B cell (primary cell): ENCODE measurements around the gene EXOC4. TPM values are rescaled to one million over a fixed set of nuclear protein-coding genes. Genes with fewer than 3 reads are reported as not detected.

ENCODE experiments used
- ATAC-seq: fragments of 200-7000 bp; cut with Tn5 transposase; one replicate; pipeline ENCODE4 v1.10.0; 2021; ENCODE audit warnings: low read depth, mild to moderate bottlenecking, moderate number of reproducible peaks, moderate library complexity
- CTCF ChIA-PET: fragments of 350-600 bp; sonication (Branson Sonifier 250); formaldehyde crosslinking; loops from one replicate; lab custom pipeline; 2021; ENCODE audit warnings: antibody characterized with exemption, inconsistent platforms; lab: Charles Lee
- POLR2A ChIA-PET: fragments of 350-600 bp; sonication (Branson Sonifier 250); formaldehyde crosslinking; loops from one replicate; lab custom pipeline; 2021; ENCODE audit warnings: antibody characterized with exemption; lab: Charles Lee
- DNase-seq: peaks from one replicate; pipeline ENCODE4 v3.0.0; 2013
- H2AFZ ChIP-seq: 2 replicates; pipeline ENCODE4 v1.6.1; 2012; ENCODE audit warnings: mild to moderate bottlenecking, low read depth, low read length; ENCODE audit not compliant: insufficient read depth, poor library complexity, severe bottlenecking
- H3K27ac ChIP-seq, 2 donors: 1 replicate in 1 of 2; 2 replicates in 1 of 2; pipeline ENCODE4 v1.5.1; 2012 to 2013; ENCODE audit warnings: low read length in 2 of 2, mild to moderate bottlenecking in 2 of 2, moderate library complexity in 1 of 2
- H3K27me3 ChIP-seq, 4 experiments: fragments of 200-600 bp in 1 of 4; sonication (generic) in 1 of 4; replicated peaks in 1 of 4; 1 replicate in 2 of 4; 2 replicates in 2 of 4; pipeline versions ENCODE4 v1.6.1 to v1.7.0; 2013 to 2016; ENCODE audit warnings: low read length in 3 of 4, mild to moderate bottlenecking in 2 of 4, mixed read lengths in 1 of 4, moderate library complexity in 1 of 4; ENCODE audit not compliant: insufficient read depth in 4 of 4, control insufficient read depth in 3 of 4; ENCODE audit errors: control extremely low read depth in 1 of 4
- H3K36me3 ChIP-seq, 2 experiments: replicated peaks in 1 of 2; 1 replicate in 1 of 2; 2 replicates in 1 of 2; pipeline versions ENCODE4 v1.6.1 to v1.7.1; 2013; ENCODE audit warnings: low read length in 1 of 2; ENCODE audit not compliant: insufficient read depth in 2 of 2, control insufficient read depth in 1 of 2; ENCODE audit errors: control extremely low read depth in 1 of 2, extremely low read depth in 1 of 2
- H3K4me1 ChIP-seq, 2 donors: fragments of 200-600 bp in 1 of 2; sonication (generic) in 1 of 2; 1 replicate in 1 of 2; 2 replicates in 1 of 2; pipeline versions ENCODE4 v1.5.1 to v1.6.1; 2013 to 2017; ENCODE audit warnings: low read length in 2 of 2; ENCODE audit not compliant: control insufficient read depth in 2 of 2, insufficient read depth in 2 of 2
- H3K4me2 ChIP-seq: replicated peaks from 2 replicates; pipeline ENCODE3; 2012; ENCODE audit warnings: mild to moderate bottlenecking, low read depth, low read length; ENCODE audit not compliant: poor library complexity, severe bottlenecking
- H3K4me3 ChIP-seq, 5 experiments: fragments of 200-600 bp in 1 of 5; sonication (generic) in 1 of 5; 1 replicate in 3 of 5; 2 replicates in 2 of 5; pipeline versions ENCODE4 v1.5.1 to v1.7.0; 2011 to 2016; ENCODE audit warnings: low read length in 4 of 5, mild to moderate bottlenecking in 4 of 5, low read depth in 2 of 5, control low read depth in 1 of 5, moderate library complexity in 1 of 5; ENCODE audit not compliant: insufficient read depth in 1 of 5; ENCODE audit errors: control extremely low read depth in 1 of 5, extremely low read depth in 1 of 5
- H3K79me2 ChIP-seq: fragments of 200-600 bp; sonication (generic); one replicate; pipeline ENCODE4 v1.6.0; 2016; ENCODE audit warnings: low read length; ENCODE audit not compliant: control insufficient read depth, insufficient read depth
- H3K9ac ChIP-seq: fragments of 200-600 bp; sonication (generic); 2 replicates; pipeline ENCODE4 v1.6.1; 2017; ENCODE audit warnings: mild to moderate bottlenecking, low read length, moderate library complexity
- H3K9me3 ChIP-seq, 3 donors: one replicate each; pipeline versions ENCODE4 v1.6.1 to v1.7.1; 2013; ENCODE audit warnings: low read length in 2 of 3; ENCODE audit not compliant: control insufficient read depth in 2 of 3, insufficient read depth in 1 of 3; ENCODE audit errors: control extremely low read depth in 1 of 3
- H4K20me1 ChIP-seq: 2 replicates; pipeline ENCODE4 v1.6.0; 2012; ENCODE audit warnings: mild to moderate bottlenecking, low read length; ENCODE audit not compliant: insufficient read depth, control insufficient read depth, poor library complexity, severe bottlenecking
- H3K27ac Mint-ChIP-seq: one replicate; pipeline ENCODE4 v1.8.0; 2021; ENCODE audit warnings: mixed read lengths
- H3K27me3 Mint-ChIP-seq: one replicate; pipeline ENCODE4 v1.8.0; 2021; ENCODE audit warnings: mixed read lengths
- H3K4me1 Mint-ChIP-seq: one replicate; pipeline ENCODE4 v1.8.0; 2021; ENCODE audit warnings: mixed read lengths
- H3K4me3 Mint-ChIP-seq: one replicate; pipeline ENCODE4 v1.8.0; 2021; ENCODE audit warnings: mixed read lengths
- H3K9me3 Mint-ChIP-seq: one replicate; pipeline ENCODE4 v1.8.0; 2022; ENCODE audit warnings: mixed read lengths; ENCODE audit not compliant: insufficient read depth
- CTCF ChIP-seq: fragments of 200-600 bp; IDR thresholded peaks from one replicate; pipeline ENCODE4 v1.8.0; 2022; ENCODE audit warnings: antibody characterized with exemption, mild to moderate bottlenecking
- EZH2 ChIP-seq: IDR thresholded peaks from 2 replicates; pipeline ENCODE4 v1.6.1; 2012; ENCODE audit warnings: borderline replicate concordance, low read depth, mild to moderate bottlenecking, moderate library complexity, low read length; ENCODE audit not compliant: insufficient read depth, poor library complexity, severe bottlenecking
- WGBS: methylation state at CpG from one replicate; pipeline ENCODE4 v1.1.5; 2013; ENCODE audit warnings: missing lambda C conversion rate; ENCODE audit not compliant: insufficient coverage; 5-methylcytosine and 5-hydroxymethylcytosine counted together
- intact Hi-C: fragments of 100-400 bp; cut with micrococcal nuclease; formaldehyde crosslinking; loops from one replicate; pipeline ENCODE4 v1.10.0; 2022
- polyA plus RNA-seq: library from polyadenylated mRNA; depleted of rRNA; stranded (reverse); fragments of >200 nt; gene quantifications from 2 replicates; pipeline ENCODE4 v1.2.3, GENCODE V29; 2012
- total RNA-seq, 2 donors: library from RNA; stranded (reverse); fragments of 120-200 nt in 1 of 2; gene quantifications; 1 replicate in 1 of 2; 2 replicates in 1 of 2; pipeline versions ENCODE4 v1.2.3 to v1.2.4, GENCODE V29; 2013 to 2022

Gene EXOC4
- total and polyA plus RNA-seq, 2 donors (not counting 1 experiment from before 2014, with no cell fraction given): 16.7 to 135 TPM

- Histone ChIP-seq H3K4me2 (no peak overlapping the region), H3K27me3 (no peaks in the 10 kb centered on the region), H3K36me3 (no peaks in the 10 kb centered on the region), H3K79me2 (no peaks in the 10 kb centered on the region), H3K9me3 (no peaks in the 10 kb centered on the region), H2AFZ (no peak overlapping the region), H3K27ac (no peak overlapping the region), H3K4me3 (no peak overlapping the region), H3K4me1 (no peaks in the 10 kb centered on the region), H3K9ac (no peak overlapping the region), H4K20me1 (no peaks in the 10 kb centered on the region)
- TF ChIP-seq EZH2 (no peak), CTCF (no peak)
- ChIA-PET CTCF (no interaction called here), POLR2A (no interaction called here)
- no peak for ATAC-seq
- intact Hi-C loops: no loop called here
- Mint-ChIP-seq H3K4me1 (no peaks in the 10 kb centered on the region), H3K4me3 (no peak overlapping the region), H3K9me3 (no peaks in the 10 kb centered on the region), H3K27ac (no peak overlapping the region), H3K27me3 (no peaks in the 10 kb centered on the region)
- WGBS: 88% methylated on average over 2 of the region's 3 CpGs
- DNase-seq: no peak
Measured at GRCh38 chr7:133797818-133798520, 545.1 kb downstream of the EXOC4 start.

- Mint-ChIP-seq H3K4me1 (no peaks in the 10 kb centered on the region), H3K9me3 (no peaks in the 10 kb centered on the region), H3K27me3 (no peaks in the 10 kb centered on the region), H3K4me3 (no peak overlapping the region), H3K27ac (no peak overlapping the region)
- no peak overlapping the region for H3K27ac ChIP-seq
- DNase-seq (no peak), ATAC-seq (no peak)
- intact Hi-C loops: no loop called here
- ChIA-PET CTCF (no interaction called here), POLR2A (no interaction called here)
- H3K27me3 ChIP-seq: no peaks in the 10 kb centered on the region
- no peak overlapping the region for H3K9ac ChIP-seq
- no peaks in the 10 kb centered on the region for H4K20me1 ChIP-seq
- no peak overlapping the region for H3K4me3 ChIP-seq
- no peak overlapping the region for H2AFZ ChIP-seq
- H3K4me1 ChIP-seq: no peaks in the 10 kb centered on the region
- H3K79me2 ChIP-seq: no peaks in the 10 kb centered on the region
- H3K4me2 ChIP-seq: no peak overlapping the region
- H3K9me3 ChIP-seq: no peaks in the 10 kb centered on the region
- WGBS: 100% methylated on average over 1 of the region's 6 CpGs
- H3K36me3 ChIP-seq: no peaks in the 10 kb centered on the region
- TF ChIP-seq EZH2 (no peak), CTCF (no peak)
Measured at GRCh38 chr7:133801341-133801740, 548.5 kb downstream of the EXOC4 start.
